ENCODE results near the gene MGAT5.

DNA sequence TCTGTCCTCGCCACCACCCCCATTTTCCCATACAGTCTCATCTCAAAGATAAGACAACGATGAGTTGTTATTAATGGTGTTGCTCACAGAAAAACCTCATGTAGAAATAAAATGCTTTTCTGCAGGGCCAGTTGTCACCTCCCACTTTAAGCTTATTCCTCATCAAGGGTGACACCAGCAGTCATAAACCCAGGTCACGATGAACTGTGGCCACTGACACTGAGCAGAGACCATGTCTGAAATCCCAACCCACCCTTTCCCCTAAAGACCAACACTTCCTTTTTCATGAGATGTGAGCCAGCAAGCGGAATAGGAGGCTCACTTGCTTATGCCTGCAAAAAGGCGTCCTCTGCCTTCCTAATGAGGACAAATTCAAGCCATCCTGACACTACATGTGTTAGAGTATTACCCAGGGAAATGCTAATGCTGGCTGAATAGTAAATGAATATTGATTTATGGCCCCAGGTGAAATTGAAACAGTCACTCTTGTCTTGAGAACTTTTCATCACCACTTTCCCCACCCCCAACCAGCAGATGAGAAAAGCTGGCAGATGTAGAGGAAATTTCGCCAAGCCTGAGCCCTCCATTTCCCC is 228.4 kb downstream of the MGAT5 start:
- TF ChIP-seq POLR2A (IDR thresholded peaks at IDR 0.05) (no peak), EP300 (IDR thresholded peaks at IDR 0.05) (no peak)
- TF ChIP-seq, protein P1, sequence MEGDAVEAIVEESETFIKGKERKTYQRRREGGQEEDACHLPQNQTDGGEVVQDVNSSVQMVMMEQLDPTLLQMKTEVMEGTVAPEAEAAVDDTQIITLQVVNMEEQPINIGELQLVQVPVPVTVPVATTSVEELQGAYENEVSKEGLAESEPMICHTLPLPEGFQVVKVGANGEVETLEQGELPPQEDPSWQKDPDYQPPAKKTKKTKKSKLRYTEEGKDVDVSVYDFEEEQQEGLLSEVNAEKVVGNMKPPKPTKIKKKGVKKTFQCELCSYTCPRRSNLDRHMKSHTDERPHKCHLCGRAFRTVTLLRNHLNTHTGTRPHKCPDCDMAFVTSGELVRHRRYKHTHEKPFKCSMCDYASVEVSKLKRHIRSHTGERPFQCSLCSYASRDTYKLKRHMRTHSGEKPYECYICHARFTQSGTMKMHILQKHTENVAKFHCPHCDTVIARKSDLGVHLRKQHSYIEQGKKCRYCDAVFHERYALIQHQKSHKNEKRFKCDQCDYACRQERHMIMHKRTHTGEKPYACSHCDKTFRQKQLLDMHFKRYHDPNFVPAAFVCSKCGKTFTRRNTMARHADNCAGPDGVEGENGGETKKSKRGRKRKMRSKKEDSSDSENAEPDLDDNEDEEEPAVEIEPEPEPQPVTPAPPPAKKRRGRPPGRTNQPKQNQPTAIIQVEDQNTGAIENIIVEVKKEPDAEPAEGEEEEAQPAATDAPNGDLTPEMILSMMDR (IDR thresholded peaks at IDR 0.05), result no peak
